A673 (cell line): ENCODE data around the gene POLE.

Experiments used
- CTCF ChIP-seq: fragments of 300-800, 200-600 bp; sonication (generic); conservative IDR thresholded peaks from 2 replicates; pipeline ENCODE4 v1.5.1; 2017; ENCODE audit warnings: low read depth, mild to moderate bottlenecking, antibody characterized with exemption, low read length, moderate library complexity, mixed read lengths
- EZH2 ChIP-seq: fragments of 200-600 bp; sonication (generic); IDR thresholded peaks from 2 replicates; pipeline ENCODE4 v1.6.1; 2017; ENCODE audit warnings: borderline replicate concordance, low read depth, mild to moderate bottlenecking, mixed read lengths, antibody characterized with exemption, low read length; ENCODE audit not compliant: poor library complexity, severe bottlenecking

GRCh38 chr12:132660996-132661395 is 26.1 kb downstream of the POLE start:
- no peak for TF ChIP-seq CTCF
- no peak for TF ChIP-seq EZH2
